ENCODE data around the gene INPP5A. TPM values are rescaled to one million over a fixed set of nuclear protein-coding genes. Genes with fewer than 3 reads are reported as not detected.

Gene INPP5A
- total and polyA plus RNA-seq, 2 of the 13 experiments (the other 11 are each of a cell fraction or from before 2014, with no cell fraction given): 17.5 to 37.9 TPM

GRCh38 chr10:132812520-132812919 is 274.9 kb downstream of the INPP5A start (continued):
- TF ChIP-seq ATF5 (CRISPR knock-in tag; IDR thresholded peaks at IDR 0.05; ENCODE audit: low read depth) (no peak), PREB (CRISPR knock-in tag; IDR thresholded peaks at IDR 0.05) (no peak), KLF13 (CRISPR knock-in tag; IDR thresholded peaks at IDR 0.05) (no peak), RFXAP (CRISPR knock-in tag; IDR thresholded peaks at IDR 0.05; ENCODE audit: borderline replicate concordance) (no peak), U2AF2 (IDR thresholded peaks at IDR 0.05; ENCODE audit: low read depth, low read length) (no peak), ELK4 (CRISPR knock-in tag; IDR thresholded peaks at IDR 0.05; ENCODE audit: borderline replicate concordance) (no peak), FOXA1 (IDR thresholded peaks at IDR 0.05) (no peak), FOXA1 (CRISPR knock-in tag; IDR thresholded peaks at IDR 0.05) (no peak)

GRCh38 chr10:132813001-132813401 is 275.4 kb downstream of the INPP5A start:
- Histone ChIP-seq H3K27ac (ENCODE audit: extremely low read length, insufficient read depth, low read length) (no peak overlapping the region), H3K4me1 (ENCODE audit: insufficient read depth, low read length) (no peaks in the 10 kb centered on the region), H3K9ac (ENCODE audit: insufficient read depth, low read depth, low read length) (no peak overlapping the region), H3K36me3 (replicated peaks in 1 of 2; ENCODE audit: control insufficient read depth in 1 of 2, insufficient read depth in 2 of 2, low read length in 2 of 2) (no peaks in the 10 kb centered on the region), H4K20me1 (ENCODE audit: insufficient read depth, low read length) (no peaks in the 10 kb centered on the region), H3K4me3 (replicated peaks in 1 of 3; ENCODE audit: insufficient read depth in 1 of 3, low read depth in 2 of 3, low read length in 3 of 3) (no peak overlapping the region), H3K4me2 (ENCODE audit: low read depth, low read length) (no peak overlapping the region), H2AFZ (ENCODE audit: low read length) (no peak overlapping the region), H3K9me3 (ENCODE audit: low read length) (no peaks in the 10 kb centered on the region), H3K79me2 (ENCODE audit: insufficient read depth, low read length) (no peaks in the 10 kb centered on the region), H3K27me3 (ENCODE audit: control insufficient read depth in 1 of 2, insufficient read depth in 2 of 2, low read length in 2 of 2) (peaks cover 7 to 61% of the 10 kb centered on the region in 2 experiments; a peak in 4 of 5 replicates)
- 17% methylated on average over 6 of the region's 10 CpGs for WGBS (ENCODE audit: low lambda C conversion rate)
- intact Hi-C loops (cut with micrococcal nuclease; ENCODE audit: unreplicated experiment) (no loop called here), in situ Hi-C loops (cut with HindIII; ENCODE audit: extremely low pct_ligation_motif_present, low pct_unique_long_range_greater_than_20kb) (no loop called here)
- ATAC-seq: no peak
- DNase-seq (ENCODE audit: low spot score): no peak
- ChIA-PET POLR2A (no interaction called here), CTCF (ENCODE audit: low intra/inter-chr PET ratio, low total read pairs) (no interaction called here)
- BruUV-seq (replicated peaks): no TSS peak
- TF ChIP-seq CHD2 (IDR thresholded peaks at IDR 0.05; ENCODE audit: low read depth, low read length) (no peak), MATR3 (CRISPR knock-in tag; IDR thresholded peaks at IDR 0.05) (no peak), POLR2A (IDR thresholded peaks at IDR 0.05; ENCODE audit: insufficient read depth in 1 of 2, low read depth in 2 of 2, low read length in 2 of 2) (no peak), ARID2 (CRISPR knock-in tag; IDR thresholded peaks at IDR 0.05; ENCODE audit: borderline replicate concordance) (no peak), ZNF572 (CRISPR knock-in tag; IDR thresholded peaks at IDR 0.05) (no peak), HDAC1 (CRISPR knock-in tag; IDR thresholded peaks at IDR 0.05) (no peak), ELF3 (CRISPR knock-in tag; IDR thresholded peaks at IDR 0.05) (no peak), CBX2 (IDR thresholded peaks at IDR 0.05; ENCODE audit: low read depth, low read length) (no peak), CBX2 (CRISPR knock-in tag; IDR thresholded peaks at IDR 0.05; ENCODE audit: low read depth) (no peak), MXD1 (CRISPR knock-in tag; IDR thresholded peaks at IDR 0.05) (no peak), ZNF317 (CRISPR knock-in tag; IDR thresholded peaks at IDR 0.05) (no peak), ATF1 (CRISPR knock-in tag; IDR thresholded peaks at IDR 0.05) (no peak), TOPORS (CRISPR knock-in tag; IDR thresholded peaks at IDR 0.05) (no peak), HOMEZ (CRISPR knock-in tag; IDR thresholded peaks at IDR 0.05; ENCODE audit: low read depth) (no peak)
- no peak for FAIRE-seq

Measured in HepG2 (cell line).